ENCODE data around the gene HOOK1.
"Not testable (repeated sequence)": the region's sequence is repeated elsewhere in the genome, so short reads cannot be mapped to it uniquely, and the experiment has no call there.

HOOK1 gene

DNA sequence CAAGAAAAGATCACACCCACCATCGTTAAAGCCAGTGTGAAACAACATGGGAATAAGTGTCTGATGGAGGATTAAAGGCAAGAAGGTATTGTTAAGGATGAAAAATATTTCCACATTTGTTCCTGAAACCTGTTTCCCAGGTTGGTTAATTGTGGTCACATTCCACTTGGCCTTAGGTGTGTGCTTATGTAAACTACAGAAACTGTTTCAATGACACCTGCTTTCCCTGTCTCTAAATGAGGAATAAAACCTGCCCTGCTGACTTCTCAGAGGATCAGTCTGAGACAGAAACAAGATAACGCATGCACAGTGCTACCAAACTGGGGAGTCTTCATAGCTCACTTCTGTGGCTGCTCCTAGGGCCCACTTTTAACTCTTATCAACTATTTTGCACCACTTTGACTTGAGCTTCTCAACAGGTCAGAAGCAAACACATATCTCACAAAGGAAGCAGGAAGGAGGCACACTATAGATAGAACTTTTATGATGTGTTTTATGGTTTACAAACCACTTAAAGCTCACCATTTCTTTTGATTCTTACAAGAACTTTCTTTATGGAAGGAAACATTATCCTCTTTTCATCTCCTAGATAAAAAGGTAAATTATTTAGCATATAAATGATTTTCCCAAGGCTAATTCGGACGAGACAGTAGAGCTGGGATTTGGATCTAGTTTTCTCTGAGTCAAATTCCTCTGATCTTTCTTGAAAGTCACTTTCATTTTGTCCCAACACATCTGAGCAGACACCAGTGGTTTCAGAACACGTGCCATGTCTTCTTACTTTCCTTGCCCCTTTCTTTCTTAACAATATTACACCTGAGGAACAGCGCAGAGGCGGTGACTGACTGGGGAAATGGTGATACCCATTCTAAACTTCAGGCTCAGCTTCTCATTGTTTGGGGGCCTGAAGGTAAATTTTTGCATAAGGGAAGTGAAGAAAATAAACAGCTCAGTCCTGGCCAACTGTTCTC lies 78.4 kb downstream of the HOOK1 start:
- peak; percentile 42 for DNase-seq

DNA sequence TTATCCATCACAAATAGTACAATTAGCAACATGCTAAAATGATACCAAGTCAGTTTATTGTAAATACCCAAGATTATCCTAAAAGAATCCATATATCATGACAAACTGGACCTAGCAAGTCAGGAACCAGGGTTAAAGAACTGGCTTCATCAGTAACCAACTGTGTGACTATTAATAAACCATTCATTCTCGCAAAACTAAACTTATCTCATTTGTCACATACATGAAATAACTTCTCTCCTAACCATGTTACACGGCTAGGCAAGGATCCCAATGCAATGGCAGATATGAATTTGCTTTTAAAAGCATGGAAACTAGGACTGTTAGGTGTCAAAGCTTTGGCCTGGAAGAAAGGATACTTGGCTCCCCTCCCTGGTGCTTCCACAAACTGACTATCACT lies 82.4 kb downstream of the HOOK1 start:
- DNase-seq: no peak

DNA sequence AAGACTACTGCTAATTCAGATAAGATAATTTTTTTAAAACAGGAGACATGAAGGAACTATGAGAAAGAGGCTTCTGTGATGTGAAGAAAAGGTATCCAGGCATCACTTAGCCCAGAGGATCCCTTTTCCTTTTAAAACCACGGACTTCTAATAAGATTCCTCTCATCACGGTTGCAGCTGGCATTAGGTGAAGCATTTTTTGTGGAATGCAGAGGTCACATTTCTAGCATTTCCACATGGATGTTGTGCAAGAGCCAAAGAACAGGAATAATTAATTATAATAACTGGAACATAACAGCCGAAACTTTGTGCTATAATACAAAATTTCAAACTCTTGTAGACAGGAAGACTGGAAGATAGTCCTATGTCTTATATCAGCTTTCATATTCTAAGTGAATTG lies 84.2 kb downstream of the HOOK1 start:
- no peak for DNase-seq

DNA sequence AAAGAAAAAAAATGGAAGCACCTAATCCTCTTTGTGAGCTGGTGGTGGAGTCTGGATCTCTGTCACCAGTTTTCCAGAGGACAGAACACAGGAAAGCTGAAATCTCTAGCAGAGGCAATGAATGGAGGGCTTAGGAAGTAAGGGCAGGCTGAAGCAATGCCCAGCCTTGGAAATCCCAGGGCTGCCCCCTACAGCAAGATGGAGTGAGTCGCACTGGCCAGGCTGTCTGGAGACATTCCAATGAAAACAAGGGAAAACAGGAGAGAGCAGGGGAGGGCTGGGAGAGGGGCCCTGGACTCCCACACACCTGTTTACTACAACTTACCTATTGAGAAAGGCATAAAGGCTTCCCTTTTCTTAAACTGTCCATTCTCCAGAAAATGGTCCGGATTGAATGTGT lies 85.9 kb downstream of the HOOK1 start:
- DNase-seq: no peak

DNA sequence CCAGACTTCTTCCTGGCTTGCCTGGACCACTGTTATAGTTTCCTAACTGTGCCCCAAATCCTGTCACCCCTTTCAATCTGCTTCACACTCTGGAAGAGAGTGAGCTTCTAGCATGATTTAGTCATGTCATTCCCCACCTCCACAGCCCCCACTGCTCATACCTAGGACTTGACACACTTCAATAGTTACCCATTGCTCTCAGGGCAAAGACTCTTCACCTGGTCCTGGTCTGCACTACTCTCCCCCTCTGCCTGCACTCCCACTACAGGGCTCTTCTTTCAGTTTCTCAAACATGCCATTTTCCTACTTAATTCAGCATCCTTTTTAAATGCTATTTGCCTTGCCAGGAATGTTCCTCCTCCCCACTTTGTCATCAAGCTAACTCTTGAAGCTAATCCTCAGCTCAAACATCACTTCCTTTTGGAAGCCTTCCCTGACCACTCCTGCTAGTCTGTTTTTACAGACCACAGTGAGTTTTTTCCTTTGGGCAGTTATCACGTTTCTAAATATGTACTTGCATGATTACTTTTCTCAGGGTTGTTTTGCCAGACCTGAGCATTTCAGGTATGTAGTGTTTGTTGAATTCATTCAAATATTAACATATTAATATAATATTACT lies 87.1 kb downstream of the HOOK1 start:
- DNase-seq: no peak

DNA sequence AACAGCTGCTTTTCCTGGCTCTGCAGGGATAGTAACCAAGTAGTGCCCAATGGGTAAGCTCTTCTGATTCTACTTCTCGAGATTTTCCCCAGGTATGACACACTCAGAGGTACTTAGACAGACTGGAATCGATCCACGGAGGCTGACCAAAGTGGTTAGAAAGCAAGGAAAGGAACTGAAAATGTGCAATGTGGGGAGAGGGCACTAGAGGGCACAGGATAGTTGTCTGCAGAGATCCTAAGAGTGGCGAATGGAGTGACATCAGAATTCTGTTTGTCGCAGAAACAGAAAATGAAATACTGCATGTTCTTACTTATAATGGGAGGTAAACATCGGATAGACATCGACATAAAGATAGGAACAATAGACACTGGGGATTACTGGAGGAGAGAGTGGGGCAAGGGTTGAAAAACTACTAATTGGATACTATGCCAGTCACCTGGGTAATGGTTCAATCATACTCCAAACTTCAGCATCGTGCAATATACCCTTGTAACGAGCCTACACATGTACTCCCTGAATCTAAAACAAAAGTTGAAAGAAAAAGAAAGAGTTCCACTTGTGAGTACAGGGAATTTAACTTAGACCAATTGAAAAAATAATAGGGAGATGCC lies 88.5 kb downstream of the HOOK1 start:
- DNase-seq: no peak

DNA sequence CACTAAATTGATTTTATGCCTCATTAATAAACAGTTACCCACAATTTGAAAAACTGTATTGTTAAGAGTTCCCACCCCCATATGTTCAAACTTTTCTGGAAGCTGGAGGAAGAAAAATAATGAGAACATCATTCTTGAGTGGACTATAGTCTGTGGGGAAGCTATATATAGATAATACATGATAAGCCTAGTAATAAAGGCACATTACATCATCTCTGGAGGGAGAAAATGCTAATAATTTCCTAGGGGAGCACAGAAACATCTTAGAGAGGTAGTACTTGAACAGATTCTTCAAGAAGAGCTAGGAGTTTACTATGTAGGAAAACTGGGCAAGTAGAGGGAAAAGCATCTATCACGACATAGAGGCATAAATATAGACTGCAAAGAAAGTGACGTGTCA lies 92.2 kb downstream of the HOOK1 start:
- no peak for DNase-seq

DNA sequence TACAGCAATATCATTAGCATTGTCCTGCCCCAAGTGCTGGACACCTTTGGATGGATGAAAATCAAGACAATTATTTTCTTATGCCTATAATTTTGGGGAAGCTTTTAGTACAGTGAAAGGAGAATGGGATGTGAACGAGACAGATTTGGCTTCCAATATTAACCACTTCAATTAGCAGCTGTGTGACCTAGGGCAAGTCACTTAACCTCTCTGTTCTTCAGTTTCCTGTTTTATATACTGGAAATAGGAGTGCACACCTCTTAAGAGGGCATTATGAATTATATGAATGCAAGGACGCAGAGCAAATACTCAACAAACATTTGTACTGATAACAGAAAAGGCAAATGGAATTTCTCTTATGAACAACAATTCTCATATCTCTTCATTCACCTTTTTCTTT lies 93.3 kb downstream of the HOOK1 start:
- DNase-seq: no peak

DNA sequence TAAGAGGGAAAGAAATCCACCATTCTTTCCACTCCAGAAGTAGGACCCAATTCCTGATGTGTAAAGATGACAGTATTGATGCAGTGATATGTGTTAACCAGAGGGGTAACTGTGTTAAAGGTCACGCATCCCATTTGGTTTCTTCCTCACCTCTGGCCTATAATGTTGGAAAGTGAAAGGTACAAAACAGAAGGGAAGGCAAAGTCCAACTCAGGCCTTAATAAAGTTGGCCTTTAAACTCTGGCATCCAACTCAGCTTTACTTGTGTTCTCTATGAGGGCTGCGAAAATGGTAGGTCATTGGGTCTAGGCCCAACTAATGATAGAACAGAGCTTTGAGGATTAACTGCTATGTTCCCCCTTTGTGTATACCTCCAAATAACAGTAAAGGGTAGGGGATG lies 93.9 kb downstream of the HOOK1 start:
- no peak for DNase-seq

DNA sequence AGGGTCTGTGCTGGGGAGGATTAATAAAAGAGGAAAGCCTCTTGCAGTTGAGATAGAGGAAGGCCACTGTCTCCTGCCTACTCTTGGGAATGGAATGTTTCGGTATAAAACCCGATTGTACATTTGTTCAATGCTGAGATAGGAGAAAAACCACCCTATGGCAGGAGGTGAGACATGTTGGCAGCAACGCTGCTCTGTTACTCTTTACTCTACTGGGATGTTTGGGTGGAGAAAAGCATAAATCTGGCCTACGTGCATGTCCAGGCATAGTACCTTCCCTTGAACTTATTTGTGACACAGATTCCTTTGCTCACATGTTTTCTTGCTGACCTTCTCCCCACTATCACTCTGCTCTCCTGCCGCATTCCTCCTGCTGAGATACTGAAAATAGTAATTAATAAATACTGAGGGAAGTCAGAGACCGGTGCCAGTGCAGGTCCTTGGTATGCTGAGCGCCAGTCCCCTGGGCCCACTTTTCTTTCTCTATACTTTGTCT lies 100.1 kb downstream of the HOOK1 start:
- DNase-seq: not testable (repeated sequence)

DNA sequence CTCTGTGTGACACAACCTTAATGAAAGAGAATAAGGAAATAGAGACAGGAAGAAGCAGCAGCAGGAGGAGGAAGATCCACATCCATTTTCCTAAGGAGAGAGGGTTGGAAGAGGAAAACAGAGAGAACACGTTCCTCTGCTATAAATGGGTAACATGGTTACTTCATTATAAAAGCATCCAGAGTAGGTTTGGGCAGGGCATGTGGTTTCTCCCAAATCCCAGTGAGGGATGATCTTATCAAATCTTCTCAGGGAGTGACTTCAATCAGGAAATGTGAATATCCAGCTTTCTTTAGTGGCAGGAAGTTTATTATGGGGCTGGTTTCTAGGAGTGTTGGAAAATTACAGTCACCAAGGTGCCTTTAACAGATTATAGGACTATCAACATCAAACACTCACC lies 100.8 kb downstream of the HOOK1 start:
- DNase-seq: no peak

DNA sequence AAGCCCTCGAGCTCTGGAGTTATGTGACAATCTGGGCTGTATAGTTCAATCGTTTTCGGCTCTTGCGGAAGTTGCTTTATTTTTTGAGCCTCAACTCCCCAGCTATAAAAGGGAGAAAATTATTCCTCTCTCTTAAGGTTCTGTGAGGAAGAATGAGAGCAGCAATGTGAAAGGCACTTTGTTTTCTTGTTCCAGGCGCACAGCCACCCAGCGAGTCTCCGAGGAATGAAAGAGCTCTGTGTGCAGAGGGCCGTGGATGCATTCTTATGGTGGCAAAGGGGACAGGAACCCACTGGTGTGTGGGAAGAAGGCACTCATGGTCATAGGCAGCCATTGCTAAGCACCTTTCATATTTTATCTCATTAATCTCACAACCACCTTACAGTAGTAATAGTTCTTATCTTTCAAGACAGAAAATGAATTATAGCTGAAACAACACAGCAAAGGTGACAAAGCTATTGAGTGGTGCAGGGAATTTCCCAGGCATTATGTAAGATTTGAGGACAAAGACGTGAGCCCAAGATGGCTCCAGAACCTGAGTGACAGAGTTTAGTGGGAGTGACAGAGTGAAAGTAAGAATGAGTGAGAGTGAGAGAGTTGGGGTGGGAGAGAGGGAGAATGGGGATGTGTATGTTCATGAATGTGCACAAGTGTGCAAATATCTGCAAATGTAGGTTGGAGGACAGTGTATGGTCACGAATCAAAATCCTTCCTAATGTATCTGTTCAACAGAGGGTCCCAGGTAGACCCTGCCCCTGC lies 102.5 kb downstream of the HOOK1 start:
- DNase-seq: no peak

DNA sequence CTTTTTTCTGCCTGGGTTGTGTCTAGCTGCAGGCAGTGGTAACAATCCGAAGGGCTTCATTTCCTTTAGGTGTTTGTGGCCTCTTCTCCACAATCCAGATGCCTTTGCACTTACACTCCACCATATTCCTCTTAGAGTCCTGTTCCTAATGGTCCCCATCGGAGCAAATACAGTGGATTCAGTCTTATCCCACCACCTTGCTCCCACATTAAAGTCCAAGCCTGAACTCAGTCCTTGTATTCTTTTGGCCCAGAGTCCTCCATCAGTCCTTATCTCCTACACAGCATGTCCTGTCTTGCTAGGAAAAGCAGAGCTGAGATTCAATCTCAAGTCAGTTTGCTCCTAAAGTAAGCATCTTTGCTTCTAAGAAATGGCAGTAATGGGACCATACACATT lies 103.0 kb downstream of the HOOK1 start:
- DNase-seq: no peak

DNA sequence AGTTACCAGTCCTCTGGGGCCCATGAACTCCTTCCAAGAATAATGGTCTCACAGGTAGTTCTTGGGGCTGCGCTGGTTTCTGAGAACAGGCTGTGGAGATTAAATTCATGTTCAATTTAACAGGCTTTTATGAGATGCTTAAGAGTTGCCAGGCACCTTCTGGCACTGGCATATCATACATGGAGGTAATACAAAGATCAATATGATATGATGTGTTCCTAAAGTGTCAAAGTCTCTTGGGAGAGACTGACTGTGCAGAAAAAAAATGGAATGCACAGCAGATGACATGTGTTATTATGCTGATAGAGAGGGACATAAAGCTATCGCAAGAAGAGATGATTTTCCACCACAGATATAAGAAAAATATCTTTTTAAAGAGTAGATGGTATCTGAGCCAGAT lies 105.0 kb downstream of the HOOK1 start:
- no peak for DNase-seq

DNA sequence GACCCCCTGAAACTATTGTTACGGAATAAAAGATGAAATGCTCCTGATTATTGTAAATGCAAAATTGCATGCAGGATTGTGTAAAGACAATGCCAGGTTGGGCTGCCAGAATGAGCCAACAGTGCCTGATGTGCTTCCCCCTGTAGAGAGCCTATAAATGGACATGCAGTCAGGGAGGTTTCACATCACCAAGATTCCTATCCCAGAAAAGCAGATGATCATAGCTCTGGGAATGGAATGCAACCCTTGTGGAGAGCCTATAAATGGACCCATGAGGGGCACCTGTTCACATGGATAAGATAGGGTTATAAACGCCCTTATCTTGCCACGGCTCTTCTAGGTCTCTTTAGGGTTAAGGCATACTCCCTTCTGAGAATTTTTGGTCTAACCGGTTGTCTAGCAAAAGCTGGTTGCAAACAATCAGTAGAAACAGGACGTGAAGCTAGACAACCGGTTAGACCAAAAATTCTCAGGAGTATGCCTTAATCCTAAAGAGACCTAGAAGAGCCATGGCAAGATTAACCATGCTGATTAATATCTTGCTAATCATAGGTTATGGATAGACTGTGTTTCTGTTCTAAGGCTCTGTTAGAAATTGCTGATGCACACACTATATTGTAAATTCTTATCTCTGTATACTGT lies 106.6 kb downstream of the HOOK1 start:
- DNase-seq: not testable (repeated sequence)

DNA sequence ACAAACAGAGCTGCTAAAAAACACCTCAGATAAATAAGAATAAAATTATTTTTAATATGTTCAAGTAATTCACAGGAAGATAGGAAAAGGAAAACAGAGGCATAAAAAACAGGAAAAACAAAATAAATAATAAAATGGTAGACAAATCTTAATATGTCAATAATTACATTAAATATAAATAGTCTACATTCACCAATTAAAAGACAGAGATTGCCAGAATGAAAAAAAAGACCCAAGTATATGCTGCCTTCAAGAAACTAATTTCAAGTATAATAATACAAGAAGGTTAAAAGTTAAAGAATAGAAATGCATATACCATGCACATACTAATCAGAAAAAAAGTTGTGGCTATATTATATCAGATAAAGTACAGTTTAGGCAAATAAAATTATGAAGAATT lies 109.9 kb downstream of the HOOK1 start:
- no peak for DNase-seq

Data from NCI-H774 (cell line).